Loucy (cell line): ENCODE measurements around the gene RSPRY1.

Source experiments
- EZH2phosphoT487 ChIP-seq: fragments of 200-600 bp; IDR thresholded peaks from 2 replicates; pipeline ENCODE4 v1.6.1; 2018; ENCODE audit warnings: antibody characterized with exemption, mild to moderate bottlenecking, moderate library complexity, borderline replicate concordance
- TF ChIP-seq, protein P1 (sequence below): fragments of 200-600 bp; sonication (generic); conservative IDR thresholded peaks from 2 replicates; pipeline ENCODE4 v1.5.1; 2014; ENCODE audit warnings: mild to moderate bottlenecking, antibody characterized with exemption, low read length

DNA sequence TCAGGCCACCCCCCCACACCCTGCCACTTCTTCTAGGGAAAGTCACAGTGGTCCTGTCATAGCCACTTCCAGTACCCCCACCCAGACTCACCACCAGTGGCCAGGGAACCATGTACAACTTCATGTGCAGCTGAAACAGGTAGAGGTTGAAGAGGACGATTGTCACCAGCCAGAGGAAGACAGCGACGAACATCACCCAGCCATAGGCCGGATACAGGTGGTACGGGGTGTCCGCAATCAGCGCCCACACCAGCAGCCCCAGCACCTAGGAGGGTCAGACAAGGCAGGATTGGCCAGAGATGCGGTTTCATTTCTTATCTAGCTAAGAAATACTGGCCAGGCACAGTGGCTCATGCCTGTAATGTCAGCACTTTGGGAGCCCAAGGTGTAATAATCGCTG is 75.7 kb downstream of the RSPRY1 start:
- TF ChIP-seq, protein P1, sequence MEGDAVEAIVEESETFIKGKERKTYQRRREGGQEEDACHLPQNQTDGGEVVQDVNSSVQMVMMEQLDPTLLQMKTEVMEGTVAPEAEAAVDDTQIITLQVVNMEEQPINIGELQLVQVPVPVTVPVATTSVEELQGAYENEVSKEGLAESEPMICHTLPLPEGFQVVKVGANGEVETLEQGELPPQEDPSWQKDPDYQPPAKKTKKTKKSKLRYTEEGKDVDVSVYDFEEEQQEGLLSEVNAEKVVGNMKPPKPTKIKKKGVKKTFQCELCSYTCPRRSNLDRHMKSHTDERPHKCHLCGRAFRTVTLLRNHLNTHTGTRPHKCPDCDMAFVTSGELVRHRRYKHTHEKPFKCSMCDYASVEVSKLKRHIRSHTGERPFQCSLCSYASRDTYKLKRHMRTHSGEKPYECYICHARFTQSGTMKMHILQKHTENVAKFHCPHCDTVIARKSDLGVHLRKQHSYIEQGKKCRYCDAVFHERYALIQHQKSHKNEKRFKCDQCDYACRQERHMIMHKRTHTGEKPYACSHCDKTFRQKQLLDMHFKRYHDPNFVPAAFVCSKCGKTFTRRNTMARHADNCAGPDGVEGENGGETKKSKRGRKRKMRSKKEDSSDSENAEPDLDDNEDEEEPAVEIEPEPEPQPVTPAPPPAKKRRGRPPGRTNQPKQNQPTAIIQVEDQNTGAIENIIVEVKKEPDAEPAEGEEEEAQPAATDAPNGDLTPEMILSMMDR = no peak
- no peak for TF ChIP-seq EZH2phosphoT487
